Astrocyte (in vitro differentiated cells and primary cell): ENCODE data around the gene CXXC4. TPM values are rescaled to one million over a fixed set of nuclear protein-coding genes. Genes with fewer than 3 reads are reported as not detected.

Source experiments
- DNase-seq: peaks from one replicate; pipeline ENCODE4 v3.0.0-alpha.2; 2010; ENCODE audit warnings: low read depth
- FAIRE-seq: peaks from 2 replicates; lab custom pipeline; 2011; peaks lifted over from hg19 to GRCh38; lab: Jason Lieb, UNC
- H2AFZ ChIP-seq: 2 replicates; pipeline ENCODE4 v1.6.0; 2012; ENCODE audit warnings: low read depth, low read length, inconsistent platforms
- H3K27ac ChIP-seq: 2 replicates; pipeline ENCODE4 v1.5.1; 2011; ENCODE audit warnings: low read depth, low read length, inconsistent platforms
- H3K27me3 ChIP-seq: 2 replicates; pipeline ENCODE4 v1.6.0; 2011; ENCODE audit warnings: low read length, inconsistent platforms; ENCODE audit not compliant: insufficient read depth
- H3K36me3 ChIP-seq: 2 replicates; pipeline ENCODE4 v1.5.1; 2011; ENCODE audit warnings: low read length, inconsistent platforms; ENCODE audit not compliant: insufficient read depth
- H3K4me1 ChIP-seq: 2 replicates; pipeline ENCODE4 v1.5.1; 2011; ENCODE audit warnings: low read length, inconsistent platforms; ENCODE audit not compliant: insufficient read depth
- H3K4me2 ChIP-seq: 2 replicates; pipeline ENCODE4 v1.6.0; 2012; ENCODE audit warnings: low read length, inconsistent platforms
- H3K4me3 ChIP-seq: 2 replicates; pipeline ENCODE4 v1.5.1; 2011; ENCODE audit warnings: low read depth, mild to moderate bottlenecking, low read length, inconsistent platforms; ENCODE audit not compliant: insufficient read depth
- H3K79me2 ChIP-seq: 2 replicates; pipeline ENCODE4 v1.6.0; 2012; ENCODE audit warnings: mild to moderate bottlenecking, low read length, inconsistent platforms; ENCODE audit not compliant: insufficient read depth
- H3K9ac ChIP-seq: 2 replicates; pipeline ENCODE4 v1.6.0; 2012; ENCODE audit warnings: mild to moderate bottlenecking, low read length, inconsistent platforms
- H3K9me3 ChIP-seq: 2 replicates; pipeline ENCODE4 v1.5.1; 2012; ENCODE audit warnings: low read depth, mild to moderate bottlenecking, low read length, inconsistent platforms; ENCODE audit not compliant: insufficient read depth
- H4K20me1 ChIP-seq: 2 replicates; pipeline ENCODE4 v1.6.0; 2012; ENCODE audit warnings: low read length, inconsistent platforms; ENCODE audit not compliant: insufficient read depth
- H3K27ac Mint-ChIP-seq: one replicate; pipeline ENCODE4 v1.8.0; 2021; ENCODE audit warnings: mild to moderate bottlenecking, mixed read lengths; ENCODE audit not compliant: unreplicated experiment
- H3K27me3 Mint-ChIP-seq: one replicate; pipeline ENCODE4 v1.8.0; 2021; ENCODE audit warnings: low read depth, mixed read lengths; ENCODE audit not compliant: unreplicated experiment
- H3K36me3 Mint-ChIP-seq: one replicate; pipeline ENCODE4 v1.8.0; 2021; ENCODE audit warnings: low read depth, mixed read lengths; ENCODE audit not compliant: unreplicated experiment
- H3K4me1 Mint-ChIP-seq: one replicate; pipeline ENCODE4 v1.8.0; 2021; ENCODE audit warnings: low read depth, mixed read lengths; ENCODE audit not compliant: unreplicated experiment
- H3K4me3 Mint-ChIP-seq: one replicate; pipeline ENCODE4 v1.8.0; 2021; ENCODE audit warnings: mild to moderate bottlenecking, moderate library complexity, mixed read lengths; ENCODE audit not compliant: unreplicated experiment
- H3K9me3 Mint-ChIP-seq: one replicate; pipeline ENCODE4 v1.8.0; 2021; ENCODE audit warnings: mild to moderate bottlenecking, mixed read lengths; ENCODE audit not compliant: unreplicated experiment
- EZH2 ChIP-seq: IDR thresholded peaks from 2 replicates; pipeline ENCODE4 v1.6.1; 2012; ENCODE audit warnings: mild to moderate bottlenecking, low read length, inconsistent platforms; ENCODE audit not compliant: insufficient read depth
- total RNA-seq: library from RNA; stranded (reverse); gene quantifications from 2 replicates; pipeline ENCODE4 v1.2.1, GENCODE V29; 2021
- TF ChIP-seq, protein P1 (sequence below): IDR thresholded peaks from 2 replicates; pipeline ENCODE4 v1.5.1; 2011; ENCODE audit warnings: low read depth, mild to moderate bottlenecking, inconsistent platforms, low read length, moderate library complexity; ENCODE audit not compliant: insufficient read depth

The CXXC4 gene
- total RNA-seq, 1 donor from 2014 or later = 10.6 TPM

DNA sequence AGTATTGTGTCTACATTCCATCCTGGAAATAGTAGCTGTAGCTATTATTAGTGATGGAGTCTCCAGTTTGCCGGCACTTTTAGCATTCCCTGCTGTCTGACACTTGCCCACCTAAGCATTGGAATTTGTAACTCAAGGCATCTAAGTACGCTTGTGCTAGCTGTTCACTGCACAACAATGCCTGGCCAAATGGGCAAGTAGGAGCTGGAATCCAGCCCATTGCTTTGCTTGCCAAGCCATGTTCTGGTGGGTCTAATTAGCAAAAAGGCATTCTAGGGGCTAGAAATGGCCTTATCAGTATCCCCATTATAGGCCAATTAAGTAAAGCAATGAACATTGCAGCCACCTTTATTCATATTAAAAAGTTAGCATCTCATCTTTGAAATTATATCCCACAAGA, 7.8 kb upstream of the CXXC4 start:
- Mint-ChIP-seq H3K9me3 (no peaks in the 10 kb centered on the region), H3K4me1 (peaks cover 25% of the 10 kb centered on the region), H3K27me3 (no peaks in the 10 kb centered on the region), H3K27ac (no peak overlapping the region), H3K36me3 (no peaks in the 10 kb centered on the region), H3K4me3 (no peak overlapping the region)
- H3K36me3 ChIP-seq = no peaks in the 10 kb centered on the region
- no peaks in the 10 kb centered on the region for H3K79me2 ChIP-seq
- H3K27me3 ChIP-seq = no peaks in the 10 kb centered on the region
- H3K27ac ChIP-seq = no peak overlapping the region
- H4K20me1 ChIP-seq = no peaks in the 10 kb centered on the region
- H3K4me3 ChIP-seq = no peak overlapping the region
- FAIRE-seq (no peak), DNase-seq (no peak)
- no peak for TF ChIP-seq EZH2
- TF ChIP-seq, protein P1, sequence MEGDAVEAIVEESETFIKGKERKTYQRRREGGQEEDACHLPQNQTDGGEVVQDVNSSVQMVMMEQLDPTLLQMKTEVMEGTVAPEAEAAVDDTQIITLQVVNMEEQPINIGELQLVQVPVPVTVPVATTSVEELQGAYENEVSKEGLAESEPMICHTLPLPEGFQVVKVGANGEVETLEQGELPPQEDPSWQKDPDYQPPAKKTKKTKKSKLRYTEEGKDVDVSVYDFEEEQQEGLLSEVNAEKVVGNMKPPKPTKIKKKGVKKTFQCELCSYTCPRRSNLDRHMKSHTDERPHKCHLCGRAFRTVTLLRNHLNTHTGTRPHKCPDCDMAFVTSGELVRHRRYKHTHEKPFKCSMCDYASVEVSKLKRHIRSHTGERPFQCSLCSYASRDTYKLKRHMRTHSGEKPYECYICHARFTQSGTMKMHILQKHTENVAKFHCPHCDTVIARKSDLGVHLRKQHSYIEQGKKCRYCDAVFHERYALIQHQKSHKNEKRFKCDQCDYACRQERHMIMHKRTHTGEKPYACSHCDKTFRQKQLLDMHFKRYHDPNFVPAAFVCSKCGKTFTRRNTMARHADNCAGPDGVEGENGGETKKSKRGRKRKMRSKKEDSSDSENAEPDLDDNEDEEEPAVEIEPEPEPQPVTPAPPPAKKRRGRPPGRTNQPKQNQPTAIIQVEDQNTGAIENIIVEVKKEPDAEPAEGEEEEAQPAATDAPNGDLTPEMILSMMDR = no peak
- no peak overlapping the region for H2AFZ ChIP-seq
- H3K9ac ChIP-seq = no peak overlapping the region
- H3K4me1 ChIP-seq = no peaks in the 10 kb centered on the region
- H3K4me2 ChIP-seq = no peak overlapping the region
- H3K9me3 ChIP-seq = no peaks in the 10 kb centered on the region

DNA sequence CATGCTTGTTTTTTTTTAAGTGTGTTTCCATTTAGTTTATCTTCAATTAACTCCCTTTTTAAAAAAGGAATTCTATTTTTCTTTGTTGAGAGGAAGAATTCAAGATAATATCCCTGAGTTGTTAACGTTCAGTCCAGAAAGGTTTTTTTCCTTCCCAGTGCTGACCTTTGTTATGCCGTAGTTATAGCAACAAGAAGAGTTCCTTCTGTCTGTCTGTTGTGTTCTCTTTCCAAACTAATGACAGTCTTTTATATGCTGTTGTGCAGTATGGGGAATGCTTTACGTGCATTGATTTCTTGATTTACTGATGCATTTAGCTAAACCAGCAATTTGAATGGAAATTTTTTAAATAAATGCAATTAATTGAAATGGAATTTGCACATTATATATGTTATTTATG, 6.6 kb upstream of the CXXC4 start:
- Histone ChIP-seq H3K27ac (no peak overlapping the region), H3K9ac (no peak overlapping the region), H3K36me3 (no peaks in the 10 kb centered on the region), H3K79me2 (no peaks in the 10 kb centered on the region), H2AFZ (no peak overlapping the region), H3K27me3 (no peaks in the 10 kb centered on the region), H3K4me3 (no peak overlapping the region), H3K4me2 (no peak overlapping the region), H3K9me3 (no peaks in the 10 kb centered on the region), H3K4me1 (no peaks in the 10 kb centered on the region), H4K20me1 (no peaks in the 10 kb centered on the region)
- H3K27me3 Mint-ChIP-seq = no peaks in the 10 kb centered on the region
- H3K4me3 Mint-ChIP-seq = no peak overlapping the region
- FAIRE-seq = no peak
- no peaks in the 10 kb centered on the region for H3K9me3 Mint-ChIP-seq
- peak overlapping the region; percentile 75 for H3K27ac Mint-ChIP-seq
- peaks cover 25% of the 10 kb centered on the region for H3K4me1 Mint-ChIP-seq
- TF ChIP-seq EZH2 = no peak
- TF ChIP-seq, protein P1 = no peak
- no peak for DNase-seq
- H3K36me3 Mint-ChIP-seq = no peaks in the 10 kb centered on the region

DNA sequence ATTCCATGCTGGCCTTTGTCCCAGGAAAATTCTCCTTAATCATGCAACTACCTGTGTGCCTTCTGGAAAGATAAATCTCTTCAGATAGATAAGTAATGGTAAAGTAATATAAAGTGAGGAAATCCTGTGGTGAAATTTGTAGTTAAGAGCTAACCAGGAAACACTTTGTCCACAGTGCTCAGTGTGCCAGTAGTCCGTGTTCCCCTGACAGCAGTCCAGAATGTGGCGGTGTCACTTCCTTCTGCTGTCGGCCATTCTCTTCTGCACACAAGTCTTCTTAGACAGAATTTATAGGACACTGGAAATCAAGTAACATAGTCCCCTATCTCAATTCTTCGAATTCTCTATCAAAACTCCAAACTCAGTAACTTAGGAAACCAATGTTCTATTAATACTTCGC, 5.7 kb upstream of the CXXC4 start:
- Histone ChIP-seq H4K20me1 (no peaks in the 10 kb centered on the region), H3K27me3 (no peaks in the 10 kb centered on the region), H3K9me3 (no peaks in the 10 kb centered on the region), H3K4me2 (no peak overlapping the region), H3K4me1 (no peaks in the 10 kb centered on the region), H3K27ac (no peak overlapping the region), H3K79me2 (no peaks in the 10 kb centered on the region), H2AFZ (no peak overlapping the region), H3K4me3 (no peak overlapping the region), H3K9ac (no peak overlapping the region), H3K36me3 (no peaks in the 10 kb centered on the region)
- Mint-ChIP-seq H3K4me1 (peaks cover 25% of the 10 kb centered on the region), H3K27ac (no peak overlapping the region), H3K27me3 (no peaks in the 10 kb centered on the region), H3K4me3 (no peak overlapping the region), H3K9me3 (no peaks in the 10 kb centered on the region), H3K36me3 (no peaks in the 10 kb centered on the region)
- no peak for TF ChIP-seq EZH2
- TF ChIP-seq, protein P1 = no peak
- FAIRE-seq (no peak), DNase-seq (no peak)
